Urinary bladder (tissue), 4 donors: Measurements from ENCODE around the gene NPTX2. TPM values are rescaled to one million over a fixed set of nuclear protein-coding genes. Genes with fewer than 3 reads are reported as not detected.

Experiments used
- DNase-seq: peaks from one replicate; pipeline ENCODE4 v3.0.0-alpha.2; 2015; ENCODE audit errors: extremely low spot score
- H3K27ac ChIP-seq: one replicate; pipeline ENCODE4 v1.5.1; 2013; ENCODE audit warnings: low read depth, mild to moderate bottlenecking, moderate library complexity
- H3K36me3 ChIP-seq: one replicate; pipeline ENCODE4 v1.6.1; 2013; ENCODE audit warnings: mild to moderate bottlenecking, moderate library complexity; ENCODE audit not compliant: insufficient read depth
- H3K4me1 ChIP-seq: one replicate; pipeline ENCODE4 v1.6.1; 2013; ENCODE audit warnings: mild to moderate bottlenecking, moderate library complexity; ENCODE audit not compliant: insufficient read depth
- H3K4me3 ChIP-seq: one replicate; pipeline ENCODE4 v1.5.1; 2013; ENCODE audit warnings: low read depth, low read length
- WGBS: extraction: QIAGEN DNeasy Blood & Tissue Kit; methylation state at CpG from one replicate; pipeline ENCODE4 v1.1.7; 2013; 5-methylcytosine and 5-hydroxymethylcytosine counted together
- polyA plus RNA-seq: library from polyadenylated mRNA; stranded (reverse); fragments of 200-250 nt; gene quantifications from one replicate; pipeline ENCODE4 v1.2.3, GENCODE V29; 2013
- total RNA-seq: library from RNA; depleted of rRNA; stranded (reverse); fragments of >200 nt; gene quantifications from one replicate; pipeline ENCODE4 v1.2.3, GENCODE V29; 2014
- donor health status: healthy with polysubstance abuse.
- donor health status: healthy.

NPTX2 gene
- total and polyA plus RNA-seq, 2 donors = 7.2 to 12.1 TPM

GRCh38 chr7:98624846-98625420 is 7.8 kb downstream of the NPTX2 start:
- H3K4me3 ChIP-seq = no peak overlapping the region
- WGBS = 90% methylated on average over 28 of the region's 28 CpGs
- no peaks in the 10 kb centered on the region for H3K36me3 ChIP-seq
- no peak overlapping the region for H3K27ac ChIP-seq
- no peak for DNase-seq
- H3K4me1 ChIP-seq = no peaks in the 10 kb centered on the region

GRCh38 chr7:98626460-98627412 is 9.7 kb downstream of the NPTX2 start:
- DNase-seq = no peak
- no peak overlapping the region for H3K4me3 ChIP-seq
- no peaks in the 10 kb centered on the region for H3K4me1 ChIP-seq
- H3K27ac ChIP-seq = no peak overlapping the region
- 49% methylated on average over 35 of the region's 35 CpGs for WGBS
- no peaks in the 10 kb centered on the region for H3K36me3 ChIP-seq

DNA sequence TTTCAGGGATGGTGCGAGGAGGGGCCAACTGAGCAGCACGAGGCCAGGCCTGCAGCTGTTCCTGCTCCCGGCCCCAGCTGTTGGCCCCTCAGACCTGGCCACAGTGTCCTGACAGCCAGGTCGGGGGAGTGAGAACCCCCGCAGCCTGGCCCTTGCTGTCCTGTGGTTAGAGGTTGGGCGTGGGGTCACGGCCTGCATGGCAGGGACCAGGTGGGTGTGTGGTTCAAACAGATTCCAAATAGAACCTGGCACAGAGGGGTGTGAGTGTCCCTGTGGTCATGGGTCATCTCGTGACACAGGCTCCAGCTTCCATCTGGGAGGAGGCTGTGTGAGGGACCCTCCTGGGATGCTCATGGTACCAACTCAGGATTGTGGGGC is 10.3 kb downstream of the NPTX2 start:
- H3K27ac ChIP-seq = no peak overlapping the region
- H3K4me3 ChIP-seq = no peak overlapping the region
- 83% methylated on average over 8 of the region's 8 CpGs for WGBS
- no peaks in the 10 kb centered on the region for H3K4me1 ChIP-seq
- DNase-seq = no peak
- H3K36me3 ChIP-seq = no peaks in the 10 kb centered on the region

GRCh38 chr7:98628418-98628817 is 11.3 kb downstream of the NPTX2 start:
- Histone ChIP-seq H3K36me3 (no peaks in the 10 kb centered on the region), H3K4me3 (no peak overlapping the region), H3K27ac (no peak overlapping the region), H3K4me1 (no peaks in the 10 kb centered on the region)
- DNase-seq = no peak
- whole genome bisulfite sequencing = 81% methylated on average over 16 of the region's 16 CpGs

GRCh38 chr7:98629001-98629431 is 11.9 kb downstream of the NPTX2 start:
- H3K4me3 ChIP-seq = no peak overlapping the region
- WGBS = 28% methylated on average over 13 of the region's 13 CpGs
- no peaks in the 10 kb centered on the region for H3K4me1 ChIP-seq
- no peak for DNase-seq
- H3K27ac ChIP-seq = no peak overlapping the region
- no peaks in the 10 kb centered on the region for H3K36me3 ChIP-seq

DNA sequence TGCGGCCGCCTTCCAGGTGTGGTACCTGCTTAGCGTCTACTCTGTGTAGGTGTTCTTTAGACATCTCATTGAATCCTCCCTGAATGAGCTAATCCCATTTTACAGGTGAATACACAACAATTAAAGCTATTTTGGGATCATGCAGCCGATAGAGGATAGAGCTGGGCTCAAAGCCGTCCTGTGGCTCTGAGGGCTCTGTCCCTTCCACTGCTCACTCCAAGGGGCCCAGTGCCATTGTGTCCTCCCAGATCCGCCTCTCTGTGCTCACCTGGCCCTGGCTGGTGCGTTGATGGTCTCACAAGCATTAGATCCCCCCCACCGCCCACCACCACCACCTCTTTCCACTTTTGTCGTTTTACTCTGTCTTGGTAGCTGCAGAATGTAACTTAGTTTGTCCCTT is 13.1 kb downstream of the NPTX2 start:
- no peaks in the 10 kb centered on the region for H3K4me1 ChIP-seq
- DNase-seq = no peak
- no peak overlapping the region for H3K4me3 ChIP-seq
- H3K36me3 ChIP-seq = no peaks in the 10 kb centered on the region
- WGBS = 80% methylated on average over 9 of the region's 9 CpGs
- no peak overlapping the region for H3K27ac ChIP-seq

DNA sequence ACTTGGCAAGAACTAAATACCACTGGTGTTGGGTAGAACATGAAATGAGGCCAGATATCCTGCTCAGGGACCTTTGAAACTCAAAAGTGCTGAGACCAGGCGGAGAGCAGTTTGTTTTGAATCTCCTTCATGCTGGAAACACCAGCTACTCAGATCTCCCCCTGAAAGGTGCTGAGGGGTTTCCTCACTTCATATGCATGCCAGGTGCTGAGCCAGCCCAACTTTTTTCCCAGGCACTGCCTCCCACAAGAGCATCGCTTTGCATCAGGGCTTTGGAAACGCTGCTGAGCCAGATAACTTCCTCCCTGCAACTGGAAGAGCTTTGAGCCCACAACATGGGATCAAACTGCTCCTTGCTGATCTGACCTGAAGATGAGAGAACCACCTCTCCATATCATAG is 13.7 kb downstream of the NPTX2 start:
- H3K4me1 ChIP-seq = no peaks in the 10 kb centered on the region
- 73% methylated on average over 3 of the region's 3 CpGs for WGBS
- H3K27ac ChIP-seq = no peak overlapping the region
- H3K36me3 ChIP-seq = no peaks in the 10 kb centered on the region
- no peak for DNase-seq
- no peak overlapping the region for H3K4me3 ChIP-seq

GRCh38 chr7:98638853-98639252 is 21.8 kb downstream of the NPTX2 start:
- Histone ChIP-seq H3K36me3 (no peaks in the 10 kb centered on the region), H3K4me1 (no peaks in the 10 kb centered on the region), H3K4me3 (no peak overlapping the region), H3K27ac (no peak overlapping the region)
- 91% methylated on average over 2 of the region's 2 CpGs for WGBS
- no peak for DNase-seq

DNA sequence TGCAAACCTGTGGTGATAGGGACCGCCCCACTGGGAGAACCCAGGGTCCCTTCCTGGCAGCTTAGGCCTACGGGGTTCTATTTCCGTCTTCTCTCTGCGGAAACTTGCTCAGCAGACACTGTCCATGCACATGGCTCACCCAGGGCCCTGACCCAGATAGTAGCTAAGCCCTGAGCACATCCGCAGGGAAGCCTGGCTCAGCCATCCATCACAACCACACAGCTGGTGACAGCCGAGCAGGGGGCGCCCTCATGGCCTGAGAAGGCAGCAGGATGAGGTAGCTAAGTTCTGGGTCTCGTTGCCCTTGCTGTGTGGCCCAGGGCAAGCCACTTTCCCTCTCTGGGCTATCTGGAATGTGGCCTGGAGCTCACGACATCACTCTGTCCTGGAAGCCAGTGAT is 23.3 kb downstream of the NPTX2 start:
- no peak overlapping the region for H3K4me3 ChIP-seq
- no peak overlapping the region for H3K27ac ChIP-seq
- H3K36me3 ChIP-seq = no peaks in the 10 kb centered on the region
- no peak for DNase-seq
- WGBS = 66% methylated on average over 9 of the region's 9 CpGs
- H3K4me1 ChIP-seq = no peaks in the 10 kb centered on the region

- no peaks in the 10 kb centered on the region for H3K4me1 ChIP-seq
- no peaks in the 10 kb centered on the region for H3K36me3 ChIP-seq
- H3K4me3 ChIP-seq = no peak overlapping the region
- no peak for DNase-seq
- WGBS = 34% methylated on average over 15 of the region's 15 CpGs
- H3K27ac ChIP-seq = no peak overlapping the region
Observed at GRCh38 chr7:98641646-98642500, 24.8 kb downstream of the NPTX2 start.

- WGBS = 79% methylated on average over 3 of the region's 3 CpGs
- Histone ChIP-seq H3K4me1 (no peaks in the 10 kb centered on the region), H3K4me3 (no peak overlapping the region), H3K36me3 (no peaks in the 10 kb centered on the region), H3K27ac (no peak overlapping the region)
- DNase-seq = no peak
Observed at GRCh38 chr7:98643236-98643985, 26.3 kb downstream of the NPTX2 start.

DNA sequence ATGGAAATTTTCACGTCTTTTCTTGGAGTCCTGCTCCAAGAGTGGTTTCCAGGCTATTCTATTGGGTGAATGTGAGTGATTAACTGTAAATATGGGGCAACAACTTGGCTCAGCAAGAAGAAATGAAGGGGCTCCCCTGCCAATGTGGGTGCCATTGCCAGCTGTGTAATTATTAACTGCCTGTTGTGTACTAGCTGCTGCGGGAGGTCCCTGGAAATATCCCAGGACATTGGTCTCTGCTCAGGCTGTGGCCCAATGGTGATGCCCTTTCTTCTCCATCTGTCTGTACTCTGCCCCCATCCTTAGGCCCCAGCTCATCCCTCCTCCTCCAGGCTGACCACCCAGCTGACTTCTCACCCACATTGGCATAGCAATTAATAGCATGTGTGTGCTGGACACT is 29.4 kb downstream of the NPTX2 start:
- 85% methylated on average over 2 of the region's 2 CpGs for WGBS
- Histone ChIP-seq H3K4me1 (no peaks in the 10 kb centered on the region), H3K27ac (no peak overlapping the region), H3K4me3 (no peak overlapping the region), H3K36me3 (no peaks in the 10 kb centered on the region)
- DNase-seq = no peak

DNA sequence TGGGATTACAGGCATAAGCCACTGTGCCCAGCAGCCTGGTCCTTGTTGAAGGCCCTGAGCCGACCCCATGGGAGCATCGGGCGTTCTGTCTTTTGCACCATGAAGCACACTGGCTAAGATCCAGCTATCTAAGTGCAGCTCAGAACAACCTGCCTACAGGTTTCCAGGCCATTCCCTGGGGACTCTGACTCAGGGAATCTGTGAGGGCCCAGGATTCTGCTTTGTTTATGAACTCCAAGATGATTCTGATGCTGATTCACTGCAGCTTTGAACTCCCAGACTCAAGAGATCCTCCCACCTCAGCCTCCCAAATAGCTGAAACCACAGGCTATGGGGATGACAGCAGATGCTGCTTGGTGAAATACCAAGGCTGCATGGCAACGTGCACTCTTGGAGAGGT is 30.2 kb downstream of the NPTX2 start:
- Histone ChIP-seq H3K4me1 (no peaks in the 10 kb centered on the region), H3K36me3 (no peaks in the 10 kb centered on the region), H3K4me3 (no peak overlapping the region), H3K27ac (no peak overlapping the region)
- DNase-seq = no peak
- WGBS = 80% methylated on average over 4 of the region's 4 CpGs
